Activated CD4-positive, alpha-beta T cell treated with anti-CD3 and anti-CD28 coated beads, Interleukin-2, Interleukin-4, amounts not matched to agents 100 ng/mL and 50 ng/mL, durations not matched to agents 16 hours and 8 hours (primary cell): Measurements from ENCODE around the gene DNAJB6.
A peak's percentile ranks its signal among the peaks of the same experiment; 100 is the strongest.
"Not testable (repeated sequence)": the region's sequence is repeated elsewhere in the genome, so short reads cannot be mapped to it uniquely, and the experiment has no call there.

Source experiments
- DNase-seq: peaks from one replicate; pipeline ENCODE4 v3.0.0-alpha.2; 2020; ENCODE audit warnings: low spot score

The DNAJB6 gene

GRCh38 chr7:157329447-157329846 is 7.4 kb upstream of the DNAJB6 start:
- no peak for DNase-seq

GRCh38 chr7:157330567-157330966 is 6.2 kb upstream of the DNAJB6 start:
- DNase-seq: not testable (repeated sequence)

GRCh38 chr7:157331049-157331448 is 5.8 kb upstream of the DNAJB6 start:
- not testable (repeated sequence) for DNase-seq

- no peak for DNase-seq
These were observed 1.6 kb upstream of the DNAJB6 start for GRCh38 chr7:157335236-157335635.

GRCh38 chr7:157335991-157336382 is 817 bp upstream of the DNAJB6 start:
- DNase-seq: no peak

GRCh38 chr7:157337316-157338149 is 729 bp downstream of the DNAJB6 start:
- peak; percentile 58 for DNase-seq

- DNase-seq: peak; percentile 74
These were observed 3.2 kb downstream of the DNAJB6 start for GRCh38 chr7:157339777-157340677.

GRCh38 chr7:157347217-157347904 is 10.6 kb downstream of the DNAJB6 start:
- DNase-seq: no peak

- no peak for DNase-seq
These were observed 11.7 kb downstream of the DNAJB6 start for GRCh38 chr7:157348548-157348947.

GRCh38 chr7:157352516-157352915 is 15.7 kb downstream of the DNAJB6 start:
- DNase-seq: no peak

GRCh38 chr7:157355784-157356511 is 19.1 kb downstream of the DNAJB6 start:
- no peak for DNase-seq

- peak; percentile 47 for DNase-seq
These were observed 20.6 kb downstream of the DNAJB6 start for GRCh38 chr7:157357129-157358040.

- no peak for DNase-seq
These were observed 21.4 kb downstream of the DNAJB6 start for GRCh38 chr7:157358041-157358752.

- DNase-seq: no peak
These were observed 21.9 kb downstream of the DNAJB6 start for GRCh38 chr7:157358753-157359096.

- no peak for DNase-seq
These were observed 22.8 kb downstream of the DNAJB6 start for GRCh38 chr7:157359581-157359980.

GRCh38 chr7:157360483-157361025 is 23.8 kb downstream of the DNAJB6 start:
- no peak for DNase-seq

- no peak for DNase-seq
These were observed 24.7 kb downstream of the DNAJB6 start for GRCh38 chr7:157361537-157361936.

GRCh38 chr7:157362729-157363128 is 25.9 kb downstream of the DNAJB6 start:
- DNase-seq: no peak

- DNase-seq: no peak
These were observed 29.9 kb downstream of the DNAJB6 start for GRCh38 chr7:157366722-157367121.

GRCh38 chr7:157368955-157369354 is 32.2 kb downstream of the DNAJB6 start:
- no peak for DNase-seq
